Left hindlimb (tissue), 1 donor: ENCODE results near the gene ILKAP.

ENCODE experiments used
- DNase-seq: peaks from one replicate; pipeline ENCODE4 v3.0.0-alpha.2; 2018

ILKAP gene

GRCh38 chr2:238149841-238150572, 53.5 kb downstream of the ILKAP start:
- DNase-seq, result peak; percentile 70

- DNase-seq, result no peak
Observed at GRCh38 chr2:238148981-238149380, 54.5 kb downstream of the ILKAP start.

GRCh38 chr2:238146884-238147544, 56.5 kb downstream of the ILKAP start:
- no peak for DNase-seq

- DNase-seq, result no peak
Observed at GRCh38 chr2:238145851-238146250, 57.6 kb downstream of the ILKAP start.

- no peak for DNase-seq
Observed at GRCh38 chr2:238145046-238145445, 58.4 kb downstream of the ILKAP start.

GRCh38 chr2:238144262-238144661, 59.2 kb downstream of the ILKAP start:
- DNase-seq, result no peak

GRCh38 chr2:238143239-238143951, 60.1 kb downstream of the ILKAP start:
- no peak for DNase-seq

- DNase-seq, result no peak
Observed at GRCh38 chr2:238142382-238143205, 60.9 kb downstream of the ILKAP start.

GRCh38 chr2:238141541-238142318, 61.8 kb downstream of the ILKAP start:
- no peak for DNase-seq

- no peak for DNase-seq
Observed at GRCh38 chr2:238140721-238141540, 62.6 kb downstream of the ILKAP start.

- no peak for DNase-seq
Observed at GRCh38 chr2:238140040-238140439, 63.5 kb downstream of the ILKAP start.

- DNase-seq, result no peak
Observed at GRCh38 chr2:238139196-238140039, 64.1 kb downstream of the ILKAP start.

GRCh38 chr2:238138331-238139195, 64.9 kb downstream of the ILKAP start, which contains the start of gene KLHL30:
Gene KLHL30 (plus strand): TSS chr2:238138668. CDS start chr2:238140755, 2,087 bp downstream.
- DNase-seq, result no peak

GRCh38 chr2:238137885-238138284, 65.6 kb downstream of the ILKAP start:
- DNase-seq, result no peak

- DNase-seq, result no peak
Observed at GRCh38 chr2:238136820-238137537, 66.5 kb downstream of the ILKAP start.

GRCh38 chr2:238135601-238136150, 67.8 kb downstream of the ILKAP start:
- DNase-seq, result no peak

GRCh38 chr2:238134393-238134785, 69.1 kb downstream of the ILKAP start:
- DNase-seq, result peak; percentile 24
